ENCODE data around the gene RDH13. TPM values are rescaled to one million over a fixed set of nuclear protein-coding genes. Genes with fewer than 3 reads are reported as not detected.
A peak's percentile ranks its signal among the peaks of the same experiment; 100 is the strongest.

The RDH13 gene
- total RNA-seq, 1 donor from 2014 or later, result 9.0 TPM

GRCh38 chr19:55071129-55071502 is 8.2 kb upstream of the RDH13 start:
- Mint-ChIP-seq H3K36me3 (no peaks in the 10 kb centered on the region), H3K4me1 (peaks cover 8% of the 10 kb centered on the region), H3K4me3 (no peak overlapping the region), H3K27ac (no peak overlapping the region), H3K9me3 (peaks cover 13% of the 10 kb centered on the region), H3K27me3 (ENCODE audit: insufficient read depth, low read depth) (peaks cover 57% of the 10 kb centered on the region)
- peaks cover 100% of the 10 kb centered on the region for H3K27me3 ChIP-seq
- DNase-seq (ENCODE audit: low spot score), result no peak
- H3K36me3 ChIP-seq, result no peaks in the 10 kb centered on the region
- H4K20me1 ChIP-seq (ENCODE audit: low read depth), result peaks cover 5% of the 10 kb centered on the region
- no peaks in the 10 kb centered on the region for H3K9me3 ChIP-seq (ENCODE audit: low read depth)
- no peaks in the 10 kb centered on the region for H3K79me2 ChIP-seq (ENCODE audit: low read depth)
- H3K9ac ChIP-seq, result no peak overlapping the region
- peaks cover 7% of the 10 kb centered on the region for H3K4me1 ChIP-seq
- no peak overlapping the region for H3K4me2 ChIP-seq
- H3K4me3 ChIP-seq, result no peak overlapping the region
- TF ChIP-seq, protein P1, sequence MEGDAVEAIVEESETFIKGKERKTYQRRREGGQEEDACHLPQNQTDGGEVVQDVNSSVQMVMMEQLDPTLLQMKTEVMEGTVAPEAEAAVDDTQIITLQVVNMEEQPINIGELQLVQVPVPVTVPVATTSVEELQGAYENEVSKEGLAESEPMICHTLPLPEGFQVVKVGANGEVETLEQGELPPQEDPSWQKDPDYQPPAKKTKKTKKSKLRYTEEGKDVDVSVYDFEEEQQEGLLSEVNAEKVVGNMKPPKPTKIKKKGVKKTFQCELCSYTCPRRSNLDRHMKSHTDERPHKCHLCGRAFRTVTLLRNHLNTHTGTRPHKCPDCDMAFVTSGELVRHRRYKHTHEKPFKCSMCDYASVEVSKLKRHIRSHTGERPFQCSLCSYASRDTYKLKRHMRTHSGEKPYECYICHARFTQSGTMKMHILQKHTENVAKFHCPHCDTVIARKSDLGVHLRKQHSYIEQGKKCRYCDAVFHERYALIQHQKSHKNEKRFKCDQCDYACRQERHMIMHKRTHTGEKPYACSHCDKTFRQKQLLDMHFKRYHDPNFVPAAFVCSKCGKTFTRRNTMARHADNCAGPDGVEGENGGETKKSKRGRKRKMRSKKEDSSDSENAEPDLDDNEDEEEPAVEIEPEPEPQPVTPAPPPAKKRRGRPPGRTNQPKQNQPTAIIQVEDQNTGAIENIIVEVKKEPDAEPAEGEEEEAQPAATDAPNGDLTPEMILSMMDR (IDR thresholded peaks at IDR 0.05), result no peak
- TF ChIP-seq EZH2phosphoT487 (IDR thresholded peaks at IDR 0.05) (no peak), EZH2 (IDR thresholded peaks at IDR 0.05) (no peak)
- H2AFZ ChIP-seq (replicated peaks), result no peak overlapping the region
- H3K27ac ChIP-seq, result no peak overlapping the region
- peaks cover 8% of the 10 kb centered on the region for H3F3A ChIP-seq (ENCODE audit: low read depth)

- H3K4me2 ChIP-seq, result no peak overlapping the region
- peaks cover 100% of the 10 kb centered on the region for H3K27me3 ChIP-seq
- no peak overlapping the region for H3K4me3 Mint-ChIP-seq
These were observed 7.6 kb upstream of the RDH13 start for GRCh38 chr19:55070466-55071128.

GRCh38 chr19:55069865-55070197 is 6.9 kb upstream of the RDH13 start:
- no peak overlapping the region for H3K4me3 ChIP-seq
- H2AFZ ChIP-seq (replicated peaks), result no peak overlapping the region
- H3K9me3 Mint-ChIP-seq, result peaks cover 8% of the 10 kb centered on the region
- no peak overlapping the region for H3K27ac Mint-ChIP-seq
- H3K27me3 Mint-ChIP-seq (ENCODE audit: insufficient read depth, low read depth), result peaks cover 65% of the 10 kb centered on the region
- H3F3A ChIP-seq (ENCODE audit: low read depth), result peaks cover 8% of the 10 kb centered on the region
- H3K9me3 ChIP-seq (ENCODE audit: low read depth), result no peaks in the 10 kb centered on the region
- no peaks in the 10 kb centered on the region for H3K79me2 ChIP-seq (ENCODE audit: low read depth)
- peak overlapping the region; percentile 79 for H3K4me3 Mint-ChIP-seq
- H3K36me3 Mint-ChIP-seq, result no peaks in the 10 kb centered on the region
- H3K4me1 Mint-ChIP-seq, result peaks cover 8% of the 10 kb centered on the region
- no peak overlapping the region for H3K9ac ChIP-seq
- TF ChIP-seq EZH2 (IDR thresholded peaks at IDR 0.05) (no peak), EZH2phosphoT487 (IDR thresholded peaks at IDR 0.05) (no peak)
- TF ChIP-seq, protein P1 (IDR thresholded peaks at IDR 0.05), result no peak
- no peaks in the 10 kb centered on the region for H3K36me3 ChIP-seq
- peak overlapping the region; percentile 55 for H3K4me2 ChIP-seq
- no peak overlapping the region for H3K27ac ChIP-seq
- peaks cover 100% of the 10 kb centered on the region for H3K27me3 ChIP-seq
- H4K20me1 ChIP-seq (ENCODE audit: low read depth), result peaks cover 5% of the 10 kb centered on the region
- peaks cover 7% of the 10 kb centered on the region for H3K4me1 ChIP-seq
- DNase-seq (ENCODE audit: low spot score), result no peak

More at GRCh38 chr19:55070466-55071128, 7.6 kb upstream of the RDH13 start:
- TF ChIP-seq EZH2phosphoT487 (IDR thresholded peaks at IDR 0.05) (no peak), EZH2 (IDR thresholded peaks at IDR 0.05) (no peak)
- TF ChIP-seq, protein P1 (IDR thresholded peaks at IDR 0.05), result no peak
- H3K27ac ChIP-seq, result no peak overlapping the region
- H3K9ac ChIP-seq, result no peak overlapping the region
- Mint-ChIP-seq H3K27ac (no peak overlapping the region), H3K4me1 (peaks cover 8% of the 10 kb centered on the region), H3K9me3 (peaks cover 13% of the 10 kb centered on the region), H3K27me3 (ENCODE audit: insufficient read depth, low read depth) (peaks cover 63% of the 10 kb centered on the region), H3K36me3 (no peaks in the 10 kb centered on the region)
- H4K20me1 ChIP-seq (ENCODE audit: low read depth), result peaks cover 5% of the 10 kb centered on the region
- no peaks in the 10 kb centered on the region for H3K9me3 ChIP-seq (ENCODE audit: low read depth)
- H3K79me2 ChIP-seq (ENCODE audit: low read depth), result no peaks in the 10 kb centered on the region
- H3K4me3 ChIP-seq, result no peak overlapping the region
- no peak overlapping the region for H2AFZ ChIP-seq (replicated peaks)
- H3K4me1 ChIP-seq, result peaks cover 7% of the 10 kb centered on the region
- no peaks in the 10 kb centered on the region for H3K36me3 ChIP-seq
- peaks cover 8% of the 10 kb centered on the region for H3F3A ChIP-seq (ENCODE audit: low read depth)
- DNase-seq (ENCODE audit: low spot score), result no peak

All from neural progenitor cell (in vitro differentiated cells).